H1 (cell line): ENCODE measurements around the gene HSP90B1. TPM values are rescaled to one million over a fixed set of nuclear protein-coding genes. Genes with fewer than 3 reads are reported as not detected.

Source experiments
- CTCF ChIA-PET: fragments of 300-600 bp; sonication (Branson Sonifier 250); formaldehyde crosslinking; loops from one replicate; lab custom pipeline; 2021; ENCODE audit not compliant: partially characterized antibody; lab: Charles Lee
- POLR2A ChIA-PET: fragments of 300-600 bp; sonication (Branson Sonifier 250); formaldehyde crosslinking; loops from one replicate; lab custom pipeline; 2021; ENCODE audit warnings: inconsistent platforms; ENCODE audit not compliant: partially characterized antibody; lab: Charles Lee
- DNase-seq, 2 experiments: peaks; one replicate each; pipeline versions ENCODE4 v3.0.0 to v3.0.0-alpha.2; 2010 to 2022; ENCODE audit warnings: low spot score in 2 of 2, low read depth in 1 of 2, mixed read lengths in 1 of 2
- FAIRE-seq: peaks from 2 replicates; lab custom pipeline; 2011; peaks lifted over from hg19 to GRCh38; lab: Jason Lieb, UNC
- H2AFZ ChIP-seq: 2 replicates; pipeline ENCODE4 v1.8.1; 2012; ENCODE audit warnings: low read length, inconsistent platforms
- H2AK5ac ChIP-seq: 2 replicates; pipeline ENCODE4 v1.6.1; 2013; ENCODE audit warnings: low read depth, low read length
- H2BK120ac ChIP-seq: replicated peaks from 2 replicates; pipeline ENCODE3; 2013; ENCODE audit warnings: low read depth, low read length, inconsistent platforms
- H2BK12ac ChIP-seq: 2 replicates; pipeline ENCODE4 v1.6.1; 2013; ENCODE audit warnings: low read depth, low read length
- H2BK15ac ChIP-seq: 2 replicates; pipeline ENCODE4 v1.6.1; 2013; ENCODE audit warnings: low read length
- H2BK20ac ChIP-seq: 2 replicates; pipeline ENCODE4 v1.6.1; 2013; ENCODE audit warnings: low read length
- H2BK5ac ChIP-seq: 2 replicates; pipeline ENCODE4 v1.6.1; 2013; ENCODE audit warnings: low read depth, low read length
- H3K14ac ChIP-seq: 2 replicates; pipeline ENCODE4 v1.6.1; 2013; ENCODE audit warnings: inconsistent platforms; ENCODE audit not compliant: insufficient read length
- H3K18ac ChIP-seq: 2 replicates; pipeline ENCODE4 v1.6.1; 2013; ENCODE audit warnings: low read length; ENCODE audit errors: extremely low read depth
- H3K23ac ChIP-seq: 2 replicates; pipeline ENCODE4 v1.6.1; 2013; ENCODE audit warnings: inconsistent platforms; ENCODE audit not compliant: insufficient read length
- H3K23me2 ChIP-seq: 2 replicates; pipeline ENCODE4 v1.6.1; 2013; ENCODE audit warnings: low read depth, low read length
- H3K27ac ChIP-seq: 2 replicates; pipeline ENCODE4 v1.6.1; 2011; ENCODE audit warnings: low read depth, low read length, inconsistent platforms
- H3K27me3 ChIP-seq, 4 experiments: replicated peaks in 1 of 4; 1 replicate in 1 of 4; 2 replicates in 3 of 4; pipeline versions ENCODE4 v1.6.1 to v1.8.1; 2011 to 2013; ENCODE audit warnings: low read length in 3 of 4, mild to moderate bottlenecking in 3 of 4, inconsistent platforms in 2 of 4, mixed read lengths in 2 of 4, moderate library complexity in 1 of 4; ENCODE audit not compliant: control insufficient read depth in 3 of 4, insufficient read depth in 3 of 4; ENCODE audit errors: extremely low read depth in 1 of 4
- H3K36me3 ChIP-seq, 4 experiments: 2 replicates each; pipeline versions ENCODE4 v1.6.1 to v1.8.1; 2011 to 2013; ENCODE audit warnings: mild to moderate bottlenecking in 4 of 4, low read length in 3 of 4, moderate library complexity in 2 of 4, control low read depth in 1 of 4, inconsistent platforms in 1 of 4; ENCODE audit not compliant: insufficient read depth in 4 of 4, control insufficient read depth in 2 of 4
- H3K4ac ChIP-seq: replicated peaks from 2 replicates; pipeline ENCODE3; 2013; ENCODE audit warnings: low read length, low read depth, mixed read lengths, inconsistent platforms; ENCODE audit not compliant: insufficient read length
- H3K4me1 ChIP-seq, 4 experiments: replicated peaks in 1 of 4; 1 replicate in 1 of 4; 2 replicates in 3 of 4; pipeline versions ENCODE4 v1.6.1 to v1.8.1; 2011 to 2013; ENCODE audit warnings: low read length in 3 of 4, inconsistent platforms in 2 of 4, mixed read lengths in 1 of 4; ENCODE audit not compliant: insufficient read depth in 4 of 4, control insufficient read depth in 3 of 4
- H3K4me2 ChIP-seq, 2 experiments: 2 replicates each; pipeline versions ENCODE4 v1.6.1 to v1.8.1; 2011 to 2013; ENCODE audit warnings: low read depth in 2 of 2, low read length in 2 of 2, control low read depth in 1 of 2, inconsistent platforms in 1 of 2, mild to moderate bottlenecking in 1 of 2; ENCODE audit not compliant: insufficient read depth in 1 of 2
- H3K4me3 ChIP-seq, 4 experiments: fragments of 200-600, 300-600 bp in 1 of 4; sonication (generic), shearing (Covaris generic), sonication (Bioruptor Twin) in 1 of 4; 2 replicates each; pipeline versions ENCODE4 v1.5.1 to v1.8.1; 2011 to 2016; ENCODE audit warnings: low read length in 4 of 4, low read depth in 3 of 4, control low read depth in 2 of 4, inconsistent platforms in 2 of 4, mild to moderate bottlenecking in 2 of 4, mixed read lengths in 1 of 4, moderate library complexity in 1 of 4; ENCODE audit not compliant: insufficient read depth in 2 of 4; ENCODE audit errors: extremely low read depth in 1 of 4
- H3K56ac ChIP-seq: replicated peaks from 2 replicates; pipeline ENCODE3; 2013; ENCODE audit warnings: low read depth, mild to moderate bottlenecking, mixed read lengths, low read length, inconsistent platforms; ENCODE audit not compliant: insufficient read length
- H3K79me1 ChIP-seq: 2 replicates; pipeline ENCODE4 v1.6.1; 2013; ENCODE audit warnings: low read depth, low read length, control low read depth
- H3K79me2 ChIP-seq, 2 experiments: 2 replicates each; pipeline versions ENCODE4 v1.6.1 to v1.8.1; 2012 to 2013; ENCODE audit warnings: low read length in 2 of 2, mild to moderate bottlenecking in 2 of 2, inconsistent platforms in 1 of 2; ENCODE audit not compliant: insufficient read depth in 2 of 2, control insufficient read depth in 1 of 2
- H3K9ac ChIP-seq, 4 experiments: replicated peaks in 1 of 4; 1 replicate in 1 of 4; 2 replicates in 3 of 4; pipeline versions ENCODE4 v1.6.1 to v1.8.1; 2011 to 2013; ENCODE audit warnings: low read depth in 3 of 4, low read length in 3 of 4, control low read depth in 2 of 4, mild to moderate bottlenecking in 2 of 4, moderate library complexity in 2 of 4, inconsistent platforms in 1 of 4; ENCODE audit errors: extremely low read depth in 1 of 4
- H3K9me3 ChIP-seq, 2 experiments: 2 replicates each; pipeline versions ENCODE4 v1.6.1 to v1.8.1; 2012 to 2013; ENCODE audit warnings: mild to moderate bottlenecking in 2 of 2, moderate library complexity in 2 of 2, control low read depth in 1 of 2, inconsistent platforms in 1 of 2, low read depth in 1 of 2, low read length in 1 of 2, mixed read lengths in 1 of 2; ENCODE audit not compliant: insufficient read depth in 2 of 2
- H4K20me1 ChIP-seq, 2 experiments: replicated peaks in 1 of 2; 2 replicates each; pipeline versions ENCODE3 to v1.8.1; 2011 to 2013; ENCODE audit warnings: inconsistent platforms in 2 of 2, low read length in 2 of 2, mild to moderate bottlenecking in 1 of 2; ENCODE audit not compliant: insufficient read depth in 2 of 2, control insufficient read depth in 1 of 2
- H4K5ac ChIP-seq: 2 replicates; pipeline ENCODE4 v1.6.1; 2013; ENCODE audit warnings: low read length, low read depth, mixed read lengths, inconsistent platforms; ENCODE audit not compliant: insufficient read length
- H4K8ac ChIP-seq: 2 replicates; pipeline ENCODE4 v1.8.0; 2013; ENCODE audit warnings: mild to moderate bottlenecking, moderate library complexity, low read length, inconsistent platforms; ENCODE audit not compliant: insufficient read depth; ENCODE audit errors: extremely low read depth
- H4K91ac ChIP-seq: replicated peaks from 2 replicates; pipeline ENCODE3; 2013; ENCODE audit warnings: low read length, mixed read lengths, inconsistent platforms; ENCODE audit not compliant: insufficient read length
- TAF7 ChIP-seq: optimal IDR thresholded peaks from 2 replicates; pipeline ENCODE3; 2011; ENCODE audit warnings: low read depth, mild to moderate bottlenecking, inconsistent platforms, low read length, moderate library complexity, borderline replicate concordance
- TBP ChIP-seq: IDR thresholded peaks from 2 replicates; pipeline ENCODE4 v1.6.1; 2011; ENCODE audit warnings: low read depth, low read length, improper control_type of control experiment
- WGBS, 2 experiments: shearing (Covaris generic) in 1 of 2; methylation state at CpG; one replicate each; pipeline versions ENCODE4 v1.1.6 to v1.1.7; 2013 to 2015; ENCODE audit warnings: low lambda C conversion rate in 2 of 2, mixed read lengths in 2 of 2, inconsistent platforms in 1 of 2, low coverage in 1 of 2, missing lambda C conversion rate in 1 of 2; ENCODE audit not compliant: insufficient replicate concordance in 2 of 2, insufficient coverage in 1 of 2, insufficient read length in 1 of 2; ENCODE audit errors: extremely low coverage in 1 of 2, missing lambda C conversion rate in 1 of 2; 5-methylcytosine and 5-hydroxymethylcytosine counted together
- polyA plus RNA-seq, 7 experiments: library from polyadenylated mRNA; depleted of rRNA in 3 of 7; stranded (reverse) in 5 of 7; unstranded in 2 of 7; fragments of >200 nt in 5 of 7; fragments of 200-250 nt in 2 of 7; gene quantifications; 1 replicate in 5 of 7; 2 replicates in 1 of 7; 4 replicates in 1 of 7; pipeline versions ENCODE4 v1.2.1 to v1.2.3, GENCODE V29; 2011 to 2013; ENCODE audit warnings: missing spikeins in 2 of 7, mixed read lengths in 2 of 7
- total RNA-seq: library from RNA; stranded (reverse); fragmentation: NEBNext Ultra II Directional; extraction: Animal tissue kit (Norgen Biotek cat#: 25700); gene quantifications from 2 replicates; pipeline ENCODE4 v1.2.1, GENCODE V29; 2021

HSP90B1 gene
- total and polyA plus RNA-seq, 2 of the 8 experiments (the other 6 are each of a cell fraction or from before 2014, with no cell fraction given) = 161 to 847 TPM

DNA sequence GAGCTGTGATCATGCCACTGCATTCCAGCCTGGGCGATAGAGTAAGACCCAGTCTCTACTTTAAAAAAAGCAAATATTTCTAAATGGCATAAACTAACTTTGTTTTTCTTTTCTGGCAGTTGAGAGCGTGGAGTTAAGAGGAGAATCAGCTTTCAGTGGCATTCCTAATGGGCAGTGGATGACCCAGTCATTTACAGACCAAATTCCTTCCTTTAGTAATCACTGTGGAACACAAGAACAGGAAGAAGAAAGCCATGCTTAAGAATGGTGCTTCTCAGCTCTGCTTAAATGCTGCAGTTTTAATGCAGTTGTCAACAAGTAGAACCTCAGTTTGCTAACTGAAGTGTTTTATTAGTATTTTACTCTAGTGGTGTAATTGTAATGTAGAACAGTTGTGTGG is 56.6 kb downstream of the HSP90B1 start:
- Histone ChIP-seq H3K18ac (no peak overlapping the region), H3K9ac (no peak overlapping the region), H2BK120ac (no peak overlapping the region), H2BK5ac (no peak overlapping the region), H4K20me1 (no peaks in the 10 kb centered on the region), H3K4me1 (no peaks in the 10 kb centered on the region), H4K5ac (no peak overlapping the region), H3K79me1 (no peaks in the 10 kb centered on the region), H2BK20ac (no peak overlapping the region), H3K56ac (no peak overlapping the region), H3K23me2 (no peaks in the 10 kb centered on the region; the same call in 1 of the 2 replicates), H3K79me2 (no peaks in the 10 kb centered on the region), H3K36me3 (peaks cover 10 to 63% (median 44%) of the 10 kb centered on the region in 4 experiments), H3K4me3 (no peak overlapping the region), H4K91ac (no peak overlapping the region), H3K27me3 (no peaks in the 10 kb centered on the region), H3K4ac (no peak overlapping the region), H3K23ac (no peak overlapping the region), H3K14ac (no peak overlapping the region), H2BK12ac (no peak overlapping the region), H2BK15ac (no peak overlapping the region), H2AK5ac (no peak overlapping the region), H4K8ac (no peak overlapping the region), H3K4me2 (no peak overlapping the region), H3K9me3 (no peaks in the 10 kb centered on the region), H3K27ac (no peak overlapping the region), H2AFZ (no peak overlapping the region)
- 63% methylated on average over 2 of the region's 2 CpGs; no CpG with 5 or more reads in 1 of the 2 experiments for WGBS, 2 experiments
- TF ChIP-seq TBP (no peak), TAF7 (no peak)
- no peak for DNase-seq
- no peak for FAIRE-seq
- CTCF ChIA-PET = interaction anchor here (1.4 kb wide), 1 partner anchor 33 kb away, joined by 5 read pairs; no protein-coding TSS in a partner anchor
- POLR2A ChIA-PET = interaction anchor here (0.6 to 1.7 kb wide), 3 partner anchors 10 to 1176 kb away, joined by 3 to 5 read pairs (median 3); no protein-coding TSS in a partner anchor
